Stomach smooth muscle (tissue), 2 donors: ENCODE results near the gene IMMT.
A peak's percentile ranks its signal among the peaks of the same experiment; 100 is the strongest.

ENCODE experiments used
- H3K27ac ChIP-seq: one replicate; pipeline ENCODE4 v1.7.0; 2013; ENCODE audit warnings: mild to moderate bottlenecking, low read length, inconsistent platforms
- H3K27me3 ChIP-seq, 2 donors: one replicate each; pipeline ENCODE4 v1.7.0; 2013; ENCODE audit warnings: low read length in 2 of 2; ENCODE audit not compliant: insufficient read depth in 2 of 2, control insufficient read depth in 1 of 2
- H3K36me3 ChIP-seq, 2 donors: one replicate each; pipeline ENCODE4 v1.7.0; 2013; ENCODE audit warnings: low read length in 2 of 2; ENCODE audit not compliant: control insufficient read depth in 2 of 2, insufficient read depth in 2 of 2
- H3K4me1 ChIP-seq: one replicate; pipeline ENCODE4 v1.7.0; 2013; ENCODE audit warnings: low read length; ENCODE audit not compliant: control insufficient read depth, insufficient read depth
- H3K4me3 ChIP-seq, 2 donors: one replicate each; pipeline ENCODE4 v1.7.0; 2013; ENCODE audit warnings: low read length in 2 of 2
- H3K9ac ChIP-seq, 2 donors: one replicate each; pipeline ENCODE4 v1.7.0; 2013; ENCODE audit warnings: low read length in 2 of 2, mild to moderate bottlenecking in 1 of 2
- H3K9me3 ChIP-seq, 2 donors: one replicate each; pipeline ENCODE4 v1.7.0; 2013; ENCODE audit warnings: low read length in 2 of 2; ENCODE audit not compliant: control insufficient read depth in 2 of 2
- donor health status: healthy.
- donor health status: Pancreatic carcinoma.

IMMT gene

GRCh38 chr2:86123328-86123925 is 71.8 kb downstream of the IMMT start:
- Histone ChIP-seq H3K36me3 (peaks cover 68 to 87% of the 10 kb centered on the region in 2 donors), H3K4me3 (no peak overlapping the region), H3K27me3 (no peaks in the 10 kb centered on the region), H3K27ac (no peak overlapping the region), H3K4me1 (no peaks in the 10 kb centered on the region), H3K9me3 (no peaks in the 10 kb centered on the region), H3K9ac (no peak overlapping the region)

DNA sequence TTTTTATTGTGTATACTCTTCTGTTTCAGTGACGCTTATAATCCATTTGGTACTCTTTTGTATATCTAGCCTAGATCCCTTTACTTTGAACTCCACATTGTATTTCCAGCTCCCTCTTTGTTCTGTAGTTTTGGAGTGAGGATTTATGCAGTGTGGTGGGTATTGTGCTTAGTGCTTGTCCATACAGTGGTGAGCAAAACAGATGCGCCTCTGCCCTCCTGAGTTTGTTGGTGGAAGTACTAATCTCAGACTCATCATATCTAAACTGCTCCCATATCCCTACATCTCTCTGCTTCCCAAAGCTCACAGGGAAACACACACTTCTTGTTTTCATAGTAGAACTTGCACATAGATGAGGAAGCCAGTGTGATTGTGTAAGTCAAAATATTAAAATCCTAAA is 77.1 kb downstream of the IMMT start:
- peaks cover 58 to 71% of the 10 kb centered on the region in 2 donors for H3K36me3 ChIP-seq
- H3K9ac ChIP-seq: no peak overlapping the region

GRCh38 chr2:86107031-86107430 is 88.2 kb downstream of the IMMT start:
- peak overlapping the region; percentile 77 to 91 for H3K9ac ChIP-seq
- H3K4me3 ChIP-seq: peak overlapping the region; percentile 97 to 98
- no peak overlapping the region for H3K27ac ChIP-seq
- H3K9me3 ChIP-seq: no peaks in the 10 kb centered on the region
- peaks cover 11% of the 10 kb centered on the region in 2 donors for H3K36me3 ChIP-seq
- H3K4me1 ChIP-seq: peaks cover 16% of the 10 kb centered on the region
- no peaks in the 10 kb centered on the region for H3K27me3 ChIP-seq

More for the DNA sequence above, 77.1 kb downstream of the IMMT start:
- Histone ChIP-seq H3K4me1 (no peaks in the 10 kb centered on the region), H3K9me3 (no peaks in the 10 kb centered on the region), H3K4me3 (no peak overlapping the region), H3K27ac (no peak overlapping the region), H3K27me3 (no peaks in the 10 kb centered on the region)

- H3K27ac ChIP-seq: peak within 1 kb of the TSS; percentile 85
- no peaks in the 10 kb centered on the region for H3K27me3 ChIP-seq
- peaks cover 16% of the 10 kb centered on the region for H3K4me1 ChIP-seq
Observed at GRCh38 chr2:86105969-86106945, 89.0 kb downstream of the IMMT start, which contains the start of gene PTCD3. Gene PTCD3 (plus strand): TSS chr2:86106235. CDS start chr2:86106248, 13 bp downstream.

GRCh38 chr2:86105252-86105968 is 89.9 kb downstream of the IMMT start, which contains the start of gene POLR1A:
Gene POLR1A (minus strand): TSS chr2:86105886. CDS start chr2:86105776, 110 bp downstream.
- Histone ChIP-seq H3K27ac (peak within 1 kb of the TSS; percentile 85), H3K4me3 (peak within 1 kb of the TSS; percentile 97 to 98), H3K27me3 (no peaks in the 10 kb centered on the region), H3K9ac (peak within 1 kb of the TSS; percentile 77 to 91), H3K36me3 (peaks cover 6 to 7% of the 10 kb centered on the region in 2 donors), H3K4me1 (peaks cover 16% of the 10 kb centered on the region), H3K9me3 (no peaks in the 10 kb centered on the region)

More at GRCh38 chr2:86105969-86106945, 89.0 kb downstream of the IMMT start, which contains the start of gene PTCD3:
- peak within 1 kb of the TSS; percentile 77 to 91 for H3K9ac ChIP-seq
- no peaks in the 10 kb centered on the region for H3K9me3 ChIP-seq
- H3K4me3 ChIP-seq: peak within 1 kb of the TSS; percentile 97 to 98
- peaks cover 11% of the 10 kb centered on the region in 2 donors for H3K36me3 ChIP-seq

DNA sequence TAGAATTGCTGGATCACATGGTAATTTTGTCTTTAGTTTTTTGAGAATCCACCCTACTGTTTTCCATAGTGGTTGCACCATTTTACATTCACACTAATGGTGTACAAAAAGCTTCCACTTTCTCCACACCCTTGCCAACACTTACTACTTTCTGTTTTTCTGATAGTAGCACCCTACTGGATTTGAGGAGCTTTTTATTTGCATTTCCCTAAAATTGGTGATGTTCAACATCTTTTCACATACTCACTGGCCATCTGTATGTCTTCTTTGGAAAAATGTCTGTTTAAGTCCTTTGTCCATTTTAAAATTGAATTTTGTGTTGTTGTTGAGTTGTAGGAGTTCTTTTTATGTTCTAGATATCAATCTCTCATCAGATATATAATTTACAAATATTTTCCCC is 93.1 kb downstream of the IMMT start:
- Histone ChIP-seq H3K4me1 (peaks cover 8% of the 10 kb centered on the region), H3K9me3 (no peaks in the 10 kb centered on the region), H3K27me3 (no peaks in the 10 kb centered on the region), H3K36me3 (peaks cover 14 to 20% of the 10 kb centered on the region in 2 donors), H3K9ac (no peak overlapping the region), H3K27ac (no peak overlapping the region), H3K4me3 (no peak overlapping the region)

DNA sequence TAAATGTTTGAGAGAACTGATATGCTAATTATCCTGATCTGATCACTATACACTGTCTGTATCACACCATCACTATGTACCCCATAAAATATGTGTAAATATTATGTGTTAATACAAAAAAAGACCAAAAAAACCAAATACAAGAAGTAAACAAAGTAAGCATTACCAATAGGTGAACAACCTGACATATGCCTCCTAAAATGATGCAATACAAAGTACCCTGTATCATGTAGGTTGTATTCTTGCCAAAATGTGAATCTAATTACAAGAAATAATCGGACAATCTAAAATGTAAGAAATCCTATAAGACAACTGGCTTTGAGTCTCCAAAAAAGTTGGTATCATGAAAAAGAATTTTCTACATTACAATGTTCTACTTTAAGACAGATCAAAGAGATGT is 97.3 kb downstream of the IMMT start:
- no peak overlapping the region for H3K4me3 ChIP-seq
- H3K9ac ChIP-seq: no peak overlapping the region
- H3K4me1 ChIP-seq: no peaks in the 10 kb centered on the region
- no peaks in the 10 kb centered on the region for H3K9me3 ChIP-seq
- no peak overlapping the region for H3K27ac ChIP-seq
- peaks cover 29% of the 10 kb centered on the region in 2 donors for H3K36me3 ChIP-seq
- H3K27me3 ChIP-seq: no peaks in the 10 kb centered on the region

DNA sequence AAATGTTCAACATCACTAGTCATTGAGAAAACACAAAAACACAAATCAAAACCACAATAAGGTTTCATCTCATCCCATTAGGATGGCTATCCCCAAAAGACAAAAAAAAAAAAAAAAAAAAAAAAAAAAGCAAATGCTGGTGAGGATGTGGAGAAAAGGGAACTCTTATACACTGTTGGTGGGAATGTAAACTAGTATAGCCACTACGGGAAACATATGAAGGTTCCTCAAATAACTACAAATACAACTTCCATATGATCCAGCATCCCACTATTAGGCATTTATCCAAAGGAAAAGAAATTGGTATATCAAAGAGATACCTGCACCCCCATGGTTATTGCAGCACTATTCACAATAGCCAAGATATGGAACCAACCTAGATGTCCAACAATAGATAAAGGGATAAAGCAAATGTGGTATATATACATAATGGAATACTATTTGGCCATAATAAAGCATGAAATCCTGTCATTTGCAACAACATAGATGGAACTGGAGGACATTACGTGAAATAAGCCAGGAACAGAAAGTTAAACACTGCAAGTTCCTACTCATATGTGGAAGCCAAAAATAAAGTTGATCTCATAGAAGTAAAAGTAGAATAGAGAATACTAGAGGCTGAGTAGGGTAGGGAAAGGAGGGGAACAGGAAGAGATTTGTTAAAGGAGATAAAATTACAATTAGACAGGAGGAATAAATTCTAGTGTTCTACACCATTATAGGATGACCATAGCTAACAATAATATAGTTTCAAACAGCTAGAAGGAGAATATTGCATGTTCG is 98.0 kb downstream of the IMMT start:
- Histone ChIP-seq H3K27ac (no peak overlapping the region), H3K9ac (no peak overlapping the region), H3K4me3 (no peak overlapping the region), H3K4me1 (no peaks in the 10 kb centered on the region), H3K27me3 (no peaks in the 10 kb centered on the region), H3K36me3 (peaks cover 27 to 29% of the 10 kb centered on the region in 2 donors), H3K9me3 (no peaks in the 10 kb centered on the region)

GRCh38 chr2:86094229-86094628 is 101.0 kb downstream of the IMMT start:
- Histone ChIP-seq H3K27ac (no peak overlapping the region), H3K36me3 (peaks cover 32 to 33% of the 10 kb centered on the region in 2 donors), H3K27me3 (no peaks in the 10 kb centered on the region), H3K9ac (no peak overlapping the region), H3K4me3 (no peak overlapping the region), H3K4me1 (no peaks in the 10 kb centered on the region), H3K9me3 (no peaks in the 10 kb centered on the region)
